ENCODE measurements around the gene ZNF718. TPM values are rescaled to one million over a fixed set of nuclear protein-coding genes. Genes with fewer than 3 reads are reported as not detected.
"Not testable (repeated sequence)": the region's sequence is repeated elsewhere in the genome, so short reads cannot be mapped to it uniquely, and the experiment has no call there.

Gene ZNF718
- 10 to 100 TPM in 1 of 2 donors, 1 to 10 TPM in 1; 7.2 to 27.7 TPM for total RNA-seq
- polyA plus RNA-seq = 1 to 10 TPM; 1.4 to 1.5 TPM
- long read RNA-seq, donor 1, partial matches to known transcripts = 0 of 2 reads
- long read RNA-seq, donor 1, other reads (novel, unspliced or antisense) = 0 of 2 reads
- long read RNA-seq, donor 2, partial matches to known transcripts = 0 of 1 reads
- long read RNA-seq, donor 2, other reads (novel, unspliced or antisense) = 0 of 1 reads
- long read RNA-seq, donor 3 = 0 reads
- long read RNA-seq, donor 4, partial matches to known transcripts = 9 of 9 reads
- long read RNA-seq, donor 4, other reads (novel, unspliced or antisense) = 0 of 9 reads
- long read RNA-seq, donor 5, partial matches to known transcripts = 0 of 14 reads
- long read RNA-seq, donor 5, other reads (novel, unspliced or antisense) = 8 of 14 reads

DNA sequence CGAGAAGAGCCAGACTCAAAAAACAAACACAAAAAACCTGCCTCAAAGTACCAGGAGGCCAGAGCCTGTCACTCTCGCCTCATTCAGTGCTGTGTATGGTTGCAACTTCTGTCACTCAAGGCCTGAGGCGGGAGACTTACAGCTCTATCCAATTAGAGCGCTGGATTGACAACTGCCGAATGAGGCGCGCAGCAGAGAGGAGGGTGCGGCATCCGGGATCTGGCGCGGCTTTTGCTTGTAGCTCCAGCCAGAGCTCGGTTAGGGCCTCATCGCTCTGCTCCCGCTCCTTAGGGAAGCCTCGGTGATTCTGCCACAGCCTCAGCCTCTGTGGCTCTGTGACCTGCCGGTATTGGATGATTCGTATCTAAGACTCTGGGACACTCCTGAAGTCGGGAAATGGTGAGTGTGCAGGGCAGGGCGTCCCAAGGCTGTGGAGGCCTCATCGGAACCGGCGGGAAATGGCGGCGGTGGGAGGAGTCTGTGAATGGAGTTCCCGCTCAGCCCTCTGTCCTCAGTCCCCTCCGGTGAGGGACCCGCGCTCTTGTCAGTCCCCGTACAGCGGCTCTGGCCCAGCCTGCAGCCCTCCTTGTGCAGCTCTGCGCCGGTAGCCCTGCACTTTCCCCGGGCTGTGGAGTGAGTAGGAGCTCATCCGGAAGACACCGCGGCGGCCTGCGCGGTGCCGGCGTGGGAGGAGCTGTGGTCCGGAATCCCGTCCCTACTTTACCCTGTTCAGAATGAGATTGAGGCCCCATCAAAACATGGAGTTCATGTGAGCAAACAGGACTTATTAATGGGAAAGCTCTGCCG lies at the start of gene ZNF718:
TSS of gene ZNF718 (plus strand) at position 227 of the 807 bp plus-strand sequence. CDS start at position 397, 170 bp downstream.
- Histone ChIP-seq H3K9me3 (ENCODE audit: control insufficient read depth in 4 of 4, insufficient read depth in 3 of 4, low read length in 3 of 4) (peaks cover 0 to 7% (median 2%) of the 10 kb centered on the region in 4 donors), H3K4me3 (peak within 1 kb of the TSS; percentile 85), H3K27me3 (ENCODE audit: control insufficient read depth in 3 of 3, insufficient read depth in 3 of 3, low read length in 2 of 3) (no peaks in the 10 kb centered on the region), H3K4me1 (ENCODE audit: control insufficient read depth in 5 of 5, insufficient read depth in 5 of 5, low read length in 5 of 5) (peaks cover 0 to 8% (median 2%) of the 10 kb centered on the region in 5 donors), H3K9ac (ENCODE audit: insufficient read depth in 1 of 2, low read length in 2 of 2) (peak within 1 kb of the TSS; percentile 84 to 95), H3K36me3 (ENCODE audit: control insufficient read depth in 4 of 4, insufficient read depth in 4 of 4, low read length in 4 of 4) (peaks cover 0 to 35% (median 3%) of the 10 kb centered on the region in 4 donors), H3K27ac (ENCODE audit: low read depth in 1 of 2, low read length in 1 of 2) (peak within 1 kb of the TSS; percentile 82 to 96)
- TF ChIP-seq, protein P1, sequence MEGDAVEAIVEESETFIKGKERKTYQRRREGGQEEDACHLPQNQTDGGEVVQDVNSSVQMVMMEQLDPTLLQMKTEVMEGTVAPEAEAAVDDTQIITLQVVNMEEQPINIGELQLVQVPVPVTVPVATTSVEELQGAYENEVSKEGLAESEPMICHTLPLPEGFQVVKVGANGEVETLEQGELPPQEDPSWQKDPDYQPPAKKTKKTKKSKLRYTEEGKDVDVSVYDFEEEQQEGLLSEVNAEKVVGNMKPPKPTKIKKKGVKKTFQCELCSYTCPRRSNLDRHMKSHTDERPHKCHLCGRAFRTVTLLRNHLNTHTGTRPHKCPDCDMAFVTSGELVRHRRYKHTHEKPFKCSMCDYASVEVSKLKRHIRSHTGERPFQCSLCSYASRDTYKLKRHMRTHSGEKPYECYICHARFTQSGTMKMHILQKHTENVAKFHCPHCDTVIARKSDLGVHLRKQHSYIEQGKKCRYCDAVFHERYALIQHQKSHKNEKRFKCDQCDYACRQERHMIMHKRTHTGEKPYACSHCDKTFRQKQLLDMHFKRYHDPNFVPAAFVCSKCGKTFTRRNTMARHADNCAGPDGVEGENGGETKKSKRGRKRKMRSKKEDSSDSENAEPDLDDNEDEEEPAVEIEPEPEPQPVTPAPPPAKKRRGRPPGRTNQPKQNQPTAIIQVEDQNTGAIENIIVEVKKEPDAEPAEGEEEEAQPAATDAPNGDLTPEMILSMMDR (IDR thresholded peaks at IDR 0.05; ENCODE audit: control extremely low read depth, extremely low read depth) = no peak
- WGBS, 2 donors = 1% methylated on average over 44 of the region's 44 CpGs
- peak; percentile 96 to 99 (median 98) for DNase-seq
- peak; percentile 100 for ATAC-seq (ENCODE audit: insufficient read depth, low FRiP score)

DNA sequence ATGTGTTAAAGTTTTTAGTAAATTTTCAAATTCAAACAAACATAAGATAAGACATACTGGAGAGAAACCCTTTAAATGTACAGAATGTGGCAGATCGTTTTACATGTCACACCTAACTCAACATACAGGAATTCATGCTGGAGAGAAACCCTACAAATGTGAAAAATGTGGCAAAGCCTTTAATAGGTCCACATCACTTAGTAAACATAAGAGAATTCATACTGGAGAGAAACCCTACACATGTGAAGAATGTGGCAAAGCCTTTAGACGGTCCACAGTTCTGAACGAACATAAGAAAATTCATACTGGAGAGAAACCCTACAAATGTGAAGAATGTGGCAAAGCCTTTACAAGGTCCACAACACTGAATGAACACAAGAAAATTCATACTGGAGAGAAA lies 38.4 kb upstream of the ZNF718 start:
- H3K4me1 ChIP-seq (ENCODE audit: control insufficient read depth in 5 of 5, insufficient read depth in 5 of 5, low read length in 5 of 5) = no peaks in the 10 kb centered on the region
- H3K27ac ChIP-seq (ENCODE audit: low read depth in 1 of 2, low read length in 1 of 2) = no peak overlapping the region
- H3K9ac ChIP-seq (ENCODE audit: insufficient read depth in 1 of 2, low read length in 2 of 2) = no peak overlapping the region
- peaks cover 15 to 52% (median 42%) of the 10 kb centered on the region in 4 donors for H3K9me3 ChIP-seq (ENCODE audit: control insufficient read depth in 4 of 4, insufficient read depth in 3 of 4, low read length in 3 of 4)
- peaks cover 5 to 44% (median 28%) of the 10 kb centered on the region in 4 donors for H3K36me3 ChIP-seq (ENCODE audit: control insufficient read depth in 4 of 4, insufficient read depth in 4 of 4, low read length in 4 of 4)
- H3K27me3 ChIP-seq (ENCODE audit: control insufficient read depth in 3 of 3, insufficient read depth in 3 of 3, low read length in 2 of 3) = no peaks in the 10 kb centered on the region
- DNase-seq = no peak
- H3K4me3 ChIP-seq = no peak overlapping the region
- 97 to 98% methylated on average over 3 of the region's 3 CpGs for WGBS, 2 donors
- TF ChIP-seq, protein P1 (IDR thresholded peaks at IDR 0.05; ENCODE audit: control extremely low read depth, extremely low read depth) = no peak
- no peak for ATAC-seq (ENCODE audit: insufficient read depth, low FRiP score)

DNA sequence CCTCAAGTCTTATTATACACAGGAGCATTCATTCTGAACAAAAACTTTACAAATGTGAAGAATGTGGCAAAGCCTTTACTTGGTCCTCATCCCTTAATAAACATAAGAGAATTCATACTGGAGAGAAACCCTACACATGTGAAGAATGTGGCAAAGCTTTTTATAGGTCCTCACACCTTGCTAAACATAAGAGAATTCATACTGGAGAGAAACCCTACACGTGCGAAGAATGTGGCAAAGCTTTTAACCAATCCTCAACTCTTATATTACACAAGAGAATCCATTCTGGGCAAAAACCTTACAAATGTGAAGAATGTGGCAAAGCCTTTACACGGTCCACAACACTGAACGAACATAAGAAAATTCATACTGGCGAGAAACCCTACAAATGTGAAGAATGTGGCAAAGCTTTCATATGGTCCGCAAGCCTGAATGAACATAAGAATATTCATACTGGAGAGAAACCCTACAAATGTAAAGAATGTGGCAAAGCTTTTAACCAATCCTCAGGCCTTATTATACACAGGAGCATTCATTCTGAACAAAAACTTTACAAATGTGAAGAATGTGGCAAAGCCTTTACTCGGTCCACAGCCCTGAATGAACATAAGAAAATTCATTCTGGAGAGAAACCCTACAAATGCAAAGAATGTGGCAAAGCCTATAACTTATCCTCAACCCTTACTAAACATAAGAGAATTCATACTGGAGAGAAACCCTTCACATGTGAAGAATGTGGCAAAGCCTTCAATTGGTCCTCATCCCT lies 37.6 kb upstream of the ZNF718 start:
- H3K27ac ChIP-seq (ENCODE audit: low read depth in 1 of 2, low read length in 1 of 2); H3K27me3 ChIP-seq (ENCODE audit: control insufficient read depth in 3 of 3, insufficient read depth in 3 of 3, low read length in 2 of 3); H3K4me3 ChIP-seq; DNase-seq; H3K4me1 ChIP-seq (ENCODE audit: control insufficient read depth in 5 of 5, insufficient read depth in 5 of 5, low read length in 5 of 5); H3K9ac ChIP-seq (ENCODE audit: insufficient read depth in 1 of 2, low read length in 2 of 2); ATAC-seq (ENCODE audit: insufficient read depth, low FRiP score): not testable (repeated sequence)
- WGBS, 2 donors = 98 to 99% methylated on average over 7 of the region's 7 CpGs
- Histone ChIP-seq H3K36me3 (ENCODE audit: control insufficient read depth in 4 of 4, insufficient read depth in 4 of 4, low read length in 4 of 4) (peaks cover 5 to 41% (median 28%) of the 10 kb centered on the region in 4 donors), H3K9me3 (ENCODE audit: control insufficient read depth in 4 of 4, insufficient read depth in 3 of 4, low read length in 3 of 4) (peaks cover 17 to 57% (median 45%) of the 10 kb centered on the region in 4 donors)
